LNCaP clone FGC (cell line): ENCODE measurements around the gene DUS3L.
"Not testable (repeated sequence)": the region's sequence is repeated elsewhere in the genome, so short reads cannot be mapped to it uniquely, and the experiment has no call there.

ENCODE experiments used
- DNase-seq: peaks from one replicate; pipeline ENCODE4 v3.0.0-alpha.2; 2011; ENCODE audit warnings: low read depth
- H3K4me3 ChIP-seq: 2 replicates; pipeline ENCODE4 v1.5.1; 2011; ENCODE audit warnings: mild to moderate bottlenecking, low read depth, low read length, control low read depth
- TF ChIP-seq, protein P1 (sequence below): IDR thresholded peaks from 2 replicates; pipeline ENCODE4 v1.5.1; 2012; ENCODE audit warnings: mild to moderate bottlenecking; ENCODE audit not compliant: control insufficient read depth, insufficient read depth; ENCODE audit errors: extremely low read depth

The DUS3L gene

DNA sequence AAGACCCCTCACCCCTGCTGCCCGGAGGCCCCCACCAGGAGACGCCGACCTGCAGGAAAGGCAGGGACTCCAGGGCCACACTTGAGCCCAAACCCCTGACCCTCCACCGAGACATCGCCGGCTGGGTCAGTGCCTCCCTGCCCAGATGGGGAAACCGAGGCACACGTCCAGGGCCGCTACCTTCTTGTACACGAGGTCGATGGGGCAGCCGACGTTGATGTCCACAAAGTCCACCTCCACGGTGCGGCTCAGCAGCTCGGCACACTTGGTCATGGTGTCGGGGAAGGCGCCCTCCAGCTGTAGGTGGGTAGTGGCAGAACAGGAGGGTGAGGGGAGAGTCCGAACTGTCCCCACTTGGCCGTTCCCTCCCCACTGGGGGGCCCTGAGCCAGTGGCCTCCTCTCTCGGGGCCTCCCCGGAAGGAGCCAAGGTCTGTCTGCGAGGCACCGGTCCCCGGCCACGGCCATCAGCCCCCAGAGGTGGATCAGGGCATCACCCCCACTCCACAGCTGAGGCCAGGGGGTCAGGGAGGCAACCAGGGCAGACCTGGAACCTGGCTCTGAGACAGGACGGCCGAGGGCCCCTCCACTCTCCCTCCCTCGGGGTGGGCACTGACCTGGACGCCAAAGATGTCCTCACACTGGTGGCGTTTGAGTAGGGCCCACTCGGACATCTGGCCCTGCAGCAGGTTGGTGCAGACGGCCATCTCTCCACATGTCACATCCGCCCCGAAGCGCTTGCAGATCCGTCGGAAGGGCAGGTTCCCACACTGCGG is 3.4 kb downstream of the DUS3L start:
- no peak for DNase-seq
- H3K4me3 ChIP-seq: no peak overlapping the region
- TF ChIP-seq, protein P1, sequence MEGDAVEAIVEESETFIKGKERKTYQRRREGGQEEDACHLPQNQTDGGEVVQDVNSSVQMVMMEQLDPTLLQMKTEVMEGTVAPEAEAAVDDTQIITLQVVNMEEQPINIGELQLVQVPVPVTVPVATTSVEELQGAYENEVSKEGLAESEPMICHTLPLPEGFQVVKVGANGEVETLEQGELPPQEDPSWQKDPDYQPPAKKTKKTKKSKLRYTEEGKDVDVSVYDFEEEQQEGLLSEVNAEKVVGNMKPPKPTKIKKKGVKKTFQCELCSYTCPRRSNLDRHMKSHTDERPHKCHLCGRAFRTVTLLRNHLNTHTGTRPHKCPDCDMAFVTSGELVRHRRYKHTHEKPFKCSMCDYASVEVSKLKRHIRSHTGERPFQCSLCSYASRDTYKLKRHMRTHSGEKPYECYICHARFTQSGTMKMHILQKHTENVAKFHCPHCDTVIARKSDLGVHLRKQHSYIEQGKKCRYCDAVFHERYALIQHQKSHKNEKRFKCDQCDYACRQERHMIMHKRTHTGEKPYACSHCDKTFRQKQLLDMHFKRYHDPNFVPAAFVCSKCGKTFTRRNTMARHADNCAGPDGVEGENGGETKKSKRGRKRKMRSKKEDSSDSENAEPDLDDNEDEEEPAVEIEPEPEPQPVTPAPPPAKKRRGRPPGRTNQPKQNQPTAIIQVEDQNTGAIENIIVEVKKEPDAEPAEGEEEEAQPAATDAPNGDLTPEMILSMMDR: no peak

- TF ChIP-seq, protein P1: no peak
- H3K4me3 ChIP-seq: no peak overlapping the region
- no peak for DNase-seq
Measured at GRCh38 chr19:5786593-5787408, 4.2 kb downstream of the DUS3L start.

DNA sequence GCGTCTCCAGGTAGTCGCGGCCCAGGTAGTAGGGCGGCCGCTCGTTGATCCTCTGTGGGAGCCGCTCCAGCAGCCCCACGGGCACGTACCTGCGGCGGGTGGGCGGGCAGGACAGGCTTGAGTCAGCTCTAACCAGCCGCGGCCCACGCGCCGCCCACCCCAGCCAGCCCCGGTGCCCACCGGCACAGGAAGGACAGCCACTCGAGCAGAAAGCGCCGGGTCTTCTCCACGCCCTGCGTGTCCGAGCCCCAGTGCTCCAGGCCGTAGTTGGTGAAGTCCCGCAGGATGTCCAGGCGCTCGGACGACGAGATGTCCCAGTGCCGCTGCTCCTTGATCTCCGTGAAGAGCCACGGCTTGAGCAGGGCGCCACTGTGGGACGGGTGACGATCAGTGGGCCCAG is 5.5 kb downstream of the DUS3L start:
- DNase-seq: no peak
- H3K4me3 ChIP-seq: no peak overlapping the region
- TF ChIP-seq, protein P1: no peak

GRCh38 chr19:5784581-5785147 is 6.3 kb downstream of the DUS3L start, which contains the start of gene PRR22:
TSS of gene PRR22 (minus strand) at chr19:5784746. CDS start at chr19:5784660, 86 bp downstream.
- DNase-seq: no peak
- H3K4me3 ChIP-seq: no peak within 1 kb of the TSS
- TF ChIP-seq, protein P1: no peak

DNA sequence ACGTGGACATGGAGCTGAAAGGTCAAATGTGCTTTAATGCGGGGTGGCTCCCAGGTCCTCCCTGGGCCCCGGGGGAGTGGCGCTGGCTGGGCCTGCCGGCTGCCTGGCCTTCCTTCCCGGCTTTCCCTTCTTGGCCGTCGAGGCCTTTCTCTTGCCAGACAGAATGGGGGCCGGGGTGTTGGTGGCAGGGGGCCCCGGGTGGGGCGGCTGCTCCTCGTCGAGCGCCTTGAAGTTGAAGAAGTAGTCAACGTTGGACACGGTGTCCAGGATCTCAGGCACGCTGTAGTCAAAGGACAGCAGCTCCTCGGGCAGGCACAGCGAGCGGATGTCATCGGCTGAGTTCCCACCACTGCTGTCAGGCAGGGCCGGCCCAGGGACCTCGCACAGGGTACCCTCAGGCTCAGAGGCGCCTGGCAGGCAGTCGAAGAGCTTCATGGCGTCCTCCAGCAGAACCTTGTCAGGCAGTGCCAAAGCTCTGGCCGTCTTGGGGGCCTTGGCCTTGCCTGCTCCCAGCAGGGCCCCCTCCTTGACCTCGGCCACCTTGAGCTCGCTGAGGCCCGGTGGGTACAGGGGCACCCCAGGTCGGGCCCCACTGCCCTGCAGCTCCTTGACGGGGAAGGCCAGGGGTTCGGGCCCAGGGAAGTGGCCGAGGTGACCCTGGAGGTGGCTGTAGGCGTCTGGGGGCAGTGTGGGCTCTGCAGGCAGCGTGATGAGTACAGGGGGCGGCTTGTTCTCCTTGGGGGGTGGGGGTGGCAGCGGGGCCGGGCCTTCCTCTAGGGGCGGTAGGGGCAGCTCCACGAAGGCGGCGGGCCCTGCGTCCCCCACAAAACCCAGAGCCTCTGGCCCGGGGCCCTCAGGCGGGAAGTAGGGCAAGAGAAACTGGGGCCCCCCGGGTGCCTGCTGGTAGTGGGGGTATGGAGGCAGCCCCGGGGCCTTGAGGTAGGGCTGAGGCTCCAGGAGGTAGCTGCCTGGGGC is 7.7 kb downstream of the DUS3L start:
- no peak overlapping the region for H3K4me3 ChIP-seq
- TF ChIP-seq, protein P1: no peak
- DNase-seq: no peak

GRCh38 chr19:5782322-5782721 is 8.6 kb downstream of the DUS3L start:
- no peak for DNase-seq
- H3K4me3 ChIP-seq: no peak overlapping the region
- TF ChIP-seq, protein P1: no peak

- not testable (repeated sequence) for H3K4me3 ChIP-seq, DNase-seq
Measured at GRCh38 chr19:5780916-5781315, 10.0 kb downstream of the DUS3L start.
